Lower leg skin (tissue), 3 donors: ENCODE results near the gene ZNF205.

Experiments
- POLR2A ChIP-seq, 2 donors: fragments of 450-650 bp; IDR thresholded peaks; one replicate each; pipeline ENCODE4 v1.6.1; 2016 to 2017; ENCODE audit warnings: antibody characterized with exemption in 2 of 2, mild to moderate bottlenecking in 1 of 2, moderate library complexity in 1 of 2
- TF ChIP-seq, protein P1 (sequence below), 3 donors: fragments of 450-650 bp; IDR thresholded peaks; one replicate each; pipeline ENCODE4 v1.5.1; 2016; ENCODE audit warnings: antibody characterized with exemption in 3 of 3, mild to moderate bottlenecking in 3 of 3, moderate library complexity in 2 of 3

- TF ChIP-seq, protein P1, sequence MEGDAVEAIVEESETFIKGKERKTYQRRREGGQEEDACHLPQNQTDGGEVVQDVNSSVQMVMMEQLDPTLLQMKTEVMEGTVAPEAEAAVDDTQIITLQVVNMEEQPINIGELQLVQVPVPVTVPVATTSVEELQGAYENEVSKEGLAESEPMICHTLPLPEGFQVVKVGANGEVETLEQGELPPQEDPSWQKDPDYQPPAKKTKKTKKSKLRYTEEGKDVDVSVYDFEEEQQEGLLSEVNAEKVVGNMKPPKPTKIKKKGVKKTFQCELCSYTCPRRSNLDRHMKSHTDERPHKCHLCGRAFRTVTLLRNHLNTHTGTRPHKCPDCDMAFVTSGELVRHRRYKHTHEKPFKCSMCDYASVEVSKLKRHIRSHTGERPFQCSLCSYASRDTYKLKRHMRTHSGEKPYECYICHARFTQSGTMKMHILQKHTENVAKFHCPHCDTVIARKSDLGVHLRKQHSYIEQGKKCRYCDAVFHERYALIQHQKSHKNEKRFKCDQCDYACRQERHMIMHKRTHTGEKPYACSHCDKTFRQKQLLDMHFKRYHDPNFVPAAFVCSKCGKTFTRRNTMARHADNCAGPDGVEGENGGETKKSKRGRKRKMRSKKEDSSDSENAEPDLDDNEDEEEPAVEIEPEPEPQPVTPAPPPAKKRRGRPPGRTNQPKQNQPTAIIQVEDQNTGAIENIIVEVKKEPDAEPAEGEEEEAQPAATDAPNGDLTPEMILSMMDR (IDR thresholded peaks at IDR 0.05), result no peak
- no peak for TF ChIP-seq POLR2A (IDR thresholded peaks at IDR 0.05)
Measured at GRCh38 chr16:3150346-3151218, 38.2 kb downstream of the ZNF205 start.
